Left lung (tissue), 10 donors: ENCODE data around the gene PACS2. TPM values are rescaled to one million over a fixed set of nuclear protein-coding genes. Genes with fewer than 3 reads are reported as not detected.

Experiments
- ATAC-seq: fragments of 200-7000 bp; cut with Tn5 transposase; one replicate; pipeline ENCODE4 v1.9.1; 2020; ENCODE audit warnings: moderate library complexity
- DNase-seq, 4 donors: peaks; one replicate each; pipeline ENCODE4 v3.0.0-alpha.2; 2013 to 2020
- H3K27ac ChIP-seq, 2 donors: fragments of 200-600 bp; sonication (generic) in 1 of 2; one replicate each; pipeline versions ENCODE4 v1.5.0 to v1.8.0; 2020 to 2021
- H3K27me3 ChIP-seq, 2 donors: fragments of 200-600 bp; sonication (generic) in 1 of 2; one replicate each; pipeline versions ENCODE4 v1.5.0 to v1.8.0; 2020 to 2021
- H3K36me3 ChIP-seq, 2 donors: fragments of 200-600 bp; sonication (generic) in 1 of 2; one replicate each; pipeline versions ENCODE4 v1.5.0 to v1.8.0; 2020 to 2021
- H3K4me1 ChIP-seq, 2 donors: fragments of 200-600 bp; one replicate each; pipeline ENCODE4 v1.8.0; 2021
- H3K4me3 ChIP-seq, 2 donors: fragments of 200-600 bp; sonication (generic) in 1 of 2; one replicate each; pipeline versions ENCODE4 v1.5.0 to v1.8.0; 2020 to 2021; ENCODE audit warnings: mild to moderate bottlenecking in 1 of 2
- H3K9me3 ChIP-seq, 2 donors: fragments of 200-600 bp; sonication (generic) in 1 of 2; one replicate each; pipeline versions ENCODE4 v1.5.0 to v1.8.0; 2020 to 2021
- intact Hi-C, 2 donors: fragments of 100-400 bp; cut with DNase I; formaldehyde crosslinking; loops; one replicate each; pipeline versions ENCODE4 v1.11.2 to v1.14.2; 2022
- polyA plus RNA-seq, 6 donors: library from polyadenylated mRNA; unstranded; fragments of 120-200 nt; gene quantifications; one replicate each; pipeline ENCODE4 v1.2.1, GENCODE V29; 2013; ENCODE audit not compliant: insufficient read length in 6 of 6
- total RNA-seq, 2 donors: library from RNA; stranded (reverse); fragmentation: NEBNext Ultra II Directional; extraction: Animal tissue kit (Norgen Biotek cat#: 25700); gene quantifications; one replicate each; pipeline ENCODE4 v1.2.1, GENCODE V29; 2021
- TF ChIP-seq, protein P1 (sequence below), 2 donors: fragments of 200-600 bp; sonication (generic) in 1 of 2; IDR thresholded peaks; one replicate each; pipeline versions ENCODE4 v1.5.0 to v1.8.0; 2021; ENCODE audit warnings: antibody characterized with exemption in 2 of 2
- donor health status: DM: no; HTN: yes; CAD: no.
- donor health status: DM: no; HTN: no; CAD: no.

PACS2 gene
- total and polyA plus RNA-seq, 8 donors: 64.6 to 99.3 (median 75.4) TPM

GRCh38 chr14:105353136-105353535 lies 38.6 kb downstream of the PACS2 start:
- Histone ChIP-seq H3K27me3 (no peaks in the 10 kb centered on the region), H3K36me3 (peaks cover 0 to 53% of the 10 kb centered on the region in 2 donors), H3K9me3 (no peaks in the 10 kb centered on the region), H3K27ac (no peak overlapping the region), H3K4me1 (peaks cover 5 to 6% of the 10 kb centered on the region in 2 donors), H3K4me3 (no peak overlapping the region)
- no peak for DNase-seq
- ATAC-seq: no peak
- TF ChIP-seq, protein P1, sequence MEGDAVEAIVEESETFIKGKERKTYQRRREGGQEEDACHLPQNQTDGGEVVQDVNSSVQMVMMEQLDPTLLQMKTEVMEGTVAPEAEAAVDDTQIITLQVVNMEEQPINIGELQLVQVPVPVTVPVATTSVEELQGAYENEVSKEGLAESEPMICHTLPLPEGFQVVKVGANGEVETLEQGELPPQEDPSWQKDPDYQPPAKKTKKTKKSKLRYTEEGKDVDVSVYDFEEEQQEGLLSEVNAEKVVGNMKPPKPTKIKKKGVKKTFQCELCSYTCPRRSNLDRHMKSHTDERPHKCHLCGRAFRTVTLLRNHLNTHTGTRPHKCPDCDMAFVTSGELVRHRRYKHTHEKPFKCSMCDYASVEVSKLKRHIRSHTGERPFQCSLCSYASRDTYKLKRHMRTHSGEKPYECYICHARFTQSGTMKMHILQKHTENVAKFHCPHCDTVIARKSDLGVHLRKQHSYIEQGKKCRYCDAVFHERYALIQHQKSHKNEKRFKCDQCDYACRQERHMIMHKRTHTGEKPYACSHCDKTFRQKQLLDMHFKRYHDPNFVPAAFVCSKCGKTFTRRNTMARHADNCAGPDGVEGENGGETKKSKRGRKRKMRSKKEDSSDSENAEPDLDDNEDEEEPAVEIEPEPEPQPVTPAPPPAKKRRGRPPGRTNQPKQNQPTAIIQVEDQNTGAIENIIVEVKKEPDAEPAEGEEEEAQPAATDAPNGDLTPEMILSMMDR (IDR thresholded peaks at IDR 0.05): no peak
- intact Hi-C loops: loop anchor here in 1 of 2 donors (5.0 to 10.0 kb wide), 2 partner anchors 151 to 258 kb away; no protein-coding TSS in a partner anchor

DNA sequence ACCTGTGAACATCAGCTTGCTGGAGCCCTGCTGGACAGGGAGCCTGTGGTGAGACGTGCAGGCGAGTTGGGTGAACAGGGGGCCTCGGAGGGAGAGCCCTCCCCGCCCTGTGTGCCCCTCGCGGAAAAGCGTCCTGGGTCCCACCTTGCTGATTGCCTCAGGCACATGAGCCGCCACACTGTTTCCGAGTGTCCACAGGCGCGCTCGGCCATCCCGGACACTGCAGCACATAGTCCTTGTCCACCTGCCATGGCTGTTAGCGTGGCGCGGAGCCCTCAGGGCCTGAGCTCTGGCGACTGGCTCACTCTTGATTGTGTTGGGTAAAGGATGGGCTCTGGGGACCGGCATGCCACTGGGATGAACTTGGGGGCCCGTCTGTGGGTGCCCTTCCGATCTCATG lies 40.0 kb downstream of the PACS2 start:
- no peaks in the 10 kb centered on the region for H3K9me3 ChIP-seq
- H3K27me3 ChIP-seq: no peaks in the 10 kb centered on the region
- intact Hi-C loops: loop anchor here in 1 of 2 donors (5.0 to 10.0 kb wide), 2 partner anchors 152 to 260 kb away; no protein-coding TSS in a partner anchor
- ATAC-seq: no peak
- H3K4me1 ChIP-seq: peaks cover 5 to 6% of the 10 kb centered on the region in 2 donors
- H3K4me3 ChIP-seq: no peak overlapping the region
- no peak overlapping the region for H3K27ac ChIP-seq
- H3K36me3 ChIP-seq: peaks cover 0 to 42% of the 10 kb centered on the region in 2 donors
- TF ChIP-seq, protein P1 (IDR thresholded peaks at IDR 0.05): no peak
- DNase-seq: no peak

- ATAC-seq (no peak), DNase-seq (no peak)
- Histone ChIP-seq H3K36me3 (peaks cover 0 to 36% of the 10 kb centered on the region in 2 donors), H3K4me3 (no peak overlapping the region), H3K27me3 (no peaks in the 10 kb centered on the region), H3K27ac (no peak overlapping the region), H3K4me1 (peaks cover 5 to 6% of the 10 kb centered on the region in 2 donors), H3K9me3 (no peaks in the 10 kb centered on the region)
- intact Hi-C loops: loop anchor here in 1 of 2 donors (10.0 kb wide), 1 partner anchor 260 kb away; no protein-coding TSS in a partner anchor
- TF ChIP-seq, protein P1 (IDR thresholded peaks at IDR 0.05): no peak
Observed at GRCh38 chr14:105355049-105355575, 40.6 kb downstream of the PACS2 start.

DNA sequence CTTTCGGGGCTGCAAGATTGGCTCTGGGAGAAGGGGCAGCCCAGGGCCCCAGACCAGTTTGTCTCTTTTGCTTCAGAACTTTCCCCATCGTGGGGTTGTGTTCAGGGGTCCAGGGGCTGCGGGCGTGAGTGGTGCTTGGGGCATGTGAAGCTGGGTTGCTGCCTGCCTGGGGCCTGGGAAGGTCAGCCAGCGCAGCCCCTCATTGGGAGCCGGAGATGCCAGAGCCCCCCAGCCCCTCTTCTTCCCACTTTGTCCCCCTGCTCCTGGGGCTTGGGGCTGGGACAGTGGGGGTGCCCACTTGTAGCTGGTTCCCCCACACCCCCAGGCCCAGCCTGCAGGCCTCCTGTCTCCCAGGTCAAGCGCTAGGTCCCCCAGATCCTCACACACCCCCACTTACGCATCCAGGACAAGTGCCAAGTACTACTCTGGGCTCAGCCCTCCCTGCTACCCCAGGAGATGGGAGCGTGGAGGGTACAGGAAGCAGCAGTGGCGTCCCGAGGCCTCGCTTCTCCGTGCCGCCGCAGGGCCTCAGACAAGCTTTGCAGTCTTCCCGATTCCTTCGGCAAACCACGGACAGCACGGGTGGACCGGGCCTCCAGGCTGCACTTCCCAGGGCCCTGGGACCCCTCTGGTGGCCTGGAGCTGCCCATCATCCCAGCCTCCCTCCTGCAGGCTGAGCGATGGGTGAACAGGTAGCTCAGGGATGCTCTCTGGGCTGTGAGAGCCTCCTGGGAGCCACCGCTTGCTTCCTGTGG lies 41.5 kb downstream of the PACS2 start:
- Histone ChIP-seq H3K36me3 (peaks cover 0 to 37% of the 10 kb centered on the region in 2 donors), H3K9me3 (no peaks in the 10 kb centered on the region), H3K27ac (no peak overlapping the region), H3K27me3 (no peaks in the 10 kb centered on the region), H3K4me3 (no peak overlapping the region), H3K4me1 (peaks cover 5 to 6% of the 10 kb centered on the region in 2 donors)
- no peak for DNase-seq
- TF ChIP-seq, protein P1 (IDR thresholded peaks at IDR 0.05): no peak
- intact Hi-C loops: loop anchor here in 1 of 2 donors (10.0 kb wide), 1 partner anchor 261 kb away; no protein-coding TSS in a partner anchor
- ATAC-seq: no peak

DNA sequence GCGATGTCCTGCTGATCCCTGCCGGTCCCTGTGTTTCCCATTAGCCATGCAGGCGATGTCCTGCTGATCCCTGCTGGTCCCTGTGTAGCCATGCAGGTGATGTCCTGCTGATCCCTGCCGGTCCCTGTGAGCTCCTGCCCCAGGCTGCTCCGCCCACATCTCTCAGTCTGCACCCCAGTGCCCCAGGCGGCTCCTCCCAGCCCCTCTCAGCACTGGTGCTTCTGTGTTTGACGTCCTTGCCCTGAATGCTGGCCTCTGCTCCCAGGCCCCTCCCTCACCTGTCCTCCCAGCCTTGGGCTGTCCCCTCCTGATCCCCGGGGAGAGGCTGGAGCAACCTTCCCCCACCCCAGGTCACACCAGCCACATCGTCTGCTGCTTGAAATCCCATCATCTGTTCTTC lies 42.4 kb downstream of the PACS2 start:
- no peak overlapping the region for H3K27ac ChIP-seq
- DNase-seq: no peak
- TF ChIP-seq, protein P1 (IDR thresholded peaks at IDR 0.05): no peak
- H3K36me3 ChIP-seq: peaks cover 0 to 40% of the 10 kb centered on the region in 2 donors
- H3K4me1 ChIP-seq: peaks cover 2 to 3% of the 10 kb centered on the region in 2 donors
- no peak for ATAC-seq
- intact Hi-C loops: loop anchor here in 1 of 2 donors (10.0 kb wide), 1 partner anchor 262 kb away; no protein-coding TSS in a partner anchor
- no peaks in the 10 kb centered on the region for H3K9me3 ChIP-seq
- no peaks in the 10 kb centered on the region for H3K27me3 ChIP-seq
- H3K4me3 ChIP-seq: no peak overlapping the region
